HL-60/S4 treated with retinoic acid at 250 ng/mL for 4 days and 3 days (cell line): ENCODE data around the gene DDX23.

Experiments
- in situ Hi-C: fragments of 300-500 bp; cut with MboI; formaldehyde crosslinking; loops from 2 replicates; pipeline ENCODE4 v1.7.0; 2022; ENCODE audit warnings: low sequenced_read_pairs

Gene DDX23

DNA sequence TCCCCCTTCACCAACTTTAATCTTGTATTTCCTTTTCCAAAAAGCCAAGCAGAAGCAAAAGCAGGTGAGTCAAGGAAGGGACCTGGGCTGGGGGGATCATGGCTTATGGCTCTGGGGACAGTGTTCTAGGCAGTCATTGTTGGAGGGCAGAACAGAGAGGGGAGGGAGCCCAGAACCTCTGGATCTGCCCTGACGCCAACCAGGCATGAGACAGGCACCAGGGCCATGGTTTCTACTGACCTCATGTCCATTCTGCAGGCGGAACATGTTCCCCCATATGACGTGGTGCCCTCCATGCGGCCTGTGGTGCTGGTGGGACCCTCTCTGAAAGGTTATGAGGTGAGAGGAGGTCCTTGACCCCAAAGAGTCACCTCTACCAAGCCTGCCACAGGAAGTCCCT is 27.1 kb downstream of the DDX23 start:
- in situ Hi-C loops = no loop called here

DNA sequence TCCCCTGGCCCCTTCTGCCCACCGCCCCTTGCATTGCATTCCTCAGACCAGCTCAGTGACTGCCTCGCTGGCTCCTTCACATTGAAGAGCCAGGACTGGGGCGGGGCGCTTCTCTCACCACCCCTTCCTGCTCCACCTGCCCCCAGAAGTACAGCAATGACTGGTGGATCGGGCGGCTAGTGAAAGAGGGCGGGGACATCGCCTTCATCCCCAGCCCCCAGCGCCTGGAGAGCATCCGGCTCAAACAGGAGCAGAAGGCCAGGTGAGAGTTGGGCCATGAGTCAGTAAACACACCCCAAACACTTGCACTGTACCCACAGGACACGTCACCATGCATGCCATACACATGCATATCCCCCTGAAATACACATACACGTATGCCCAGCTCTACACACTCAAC is 27.9 kb downstream of the DDX23 start:
- in situ Hi-C loops = no loop called here

DNA sequence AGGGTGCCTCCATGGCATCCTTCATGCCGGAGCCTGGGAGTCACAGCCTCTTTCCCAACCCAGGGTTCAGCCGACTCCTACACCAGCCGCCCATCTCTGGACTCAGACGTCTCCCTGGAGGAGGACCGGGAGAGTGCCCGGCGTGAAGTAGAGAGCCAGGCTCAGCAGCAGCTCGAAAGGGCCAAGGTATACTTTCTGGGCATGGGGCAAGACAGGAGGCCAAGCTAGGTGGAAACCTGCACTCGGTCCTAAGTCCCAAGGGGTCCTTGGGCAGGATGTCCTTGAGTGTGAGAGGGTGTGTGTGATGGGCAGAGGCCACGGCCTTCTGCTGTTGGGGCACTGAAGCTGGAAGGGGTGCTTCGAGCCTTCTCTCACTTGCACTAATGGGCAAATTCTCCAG is 28.7 kb downstream of the DDX23 start:
- in situ Hi-C loops = no loop called here

DNA sequence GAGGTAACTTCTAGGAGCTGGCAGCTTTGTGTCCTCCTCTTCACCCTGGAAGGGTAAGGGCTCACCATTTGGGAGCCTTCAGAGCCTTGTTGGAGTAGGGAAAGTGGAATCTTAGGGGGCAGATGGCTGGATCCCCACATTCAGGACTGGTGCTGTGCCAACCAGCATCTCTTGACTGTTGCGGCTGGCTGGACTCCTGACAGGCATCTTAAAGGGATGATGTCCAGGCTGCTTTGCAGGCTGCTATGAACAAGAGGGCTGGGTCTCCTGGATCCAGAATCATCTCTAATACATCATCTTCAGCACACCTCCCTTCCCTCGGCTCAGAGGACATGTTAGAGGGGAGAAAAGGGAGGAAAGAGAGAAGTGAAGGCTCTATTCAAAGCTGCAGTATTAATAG is 29.3 kb downstream of the DDX23 start:
- in situ Hi-C loops = no loop called here

DNA sequence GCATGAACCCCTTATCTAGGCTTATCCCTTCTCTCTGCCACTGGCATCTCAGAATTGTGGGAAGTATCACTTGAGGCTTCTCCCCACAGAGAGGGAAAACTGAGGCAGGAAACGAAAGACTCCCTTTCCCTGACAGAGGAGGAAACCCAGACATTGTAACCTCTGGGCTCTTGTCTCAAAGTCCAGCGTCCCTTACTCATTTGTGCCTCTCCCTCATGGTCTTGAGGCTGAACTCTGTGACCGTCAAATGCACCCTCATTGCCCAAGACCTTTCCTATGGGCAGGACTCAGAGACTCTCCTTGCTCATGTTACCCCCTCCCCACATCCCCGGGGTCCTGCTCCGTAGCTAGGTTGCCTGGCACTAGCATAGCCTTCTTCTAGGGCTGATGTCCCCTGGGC is 29.8 kb downstream of the DDX23 start:
- in situ Hi-C loops = no loop called here

DNA sequence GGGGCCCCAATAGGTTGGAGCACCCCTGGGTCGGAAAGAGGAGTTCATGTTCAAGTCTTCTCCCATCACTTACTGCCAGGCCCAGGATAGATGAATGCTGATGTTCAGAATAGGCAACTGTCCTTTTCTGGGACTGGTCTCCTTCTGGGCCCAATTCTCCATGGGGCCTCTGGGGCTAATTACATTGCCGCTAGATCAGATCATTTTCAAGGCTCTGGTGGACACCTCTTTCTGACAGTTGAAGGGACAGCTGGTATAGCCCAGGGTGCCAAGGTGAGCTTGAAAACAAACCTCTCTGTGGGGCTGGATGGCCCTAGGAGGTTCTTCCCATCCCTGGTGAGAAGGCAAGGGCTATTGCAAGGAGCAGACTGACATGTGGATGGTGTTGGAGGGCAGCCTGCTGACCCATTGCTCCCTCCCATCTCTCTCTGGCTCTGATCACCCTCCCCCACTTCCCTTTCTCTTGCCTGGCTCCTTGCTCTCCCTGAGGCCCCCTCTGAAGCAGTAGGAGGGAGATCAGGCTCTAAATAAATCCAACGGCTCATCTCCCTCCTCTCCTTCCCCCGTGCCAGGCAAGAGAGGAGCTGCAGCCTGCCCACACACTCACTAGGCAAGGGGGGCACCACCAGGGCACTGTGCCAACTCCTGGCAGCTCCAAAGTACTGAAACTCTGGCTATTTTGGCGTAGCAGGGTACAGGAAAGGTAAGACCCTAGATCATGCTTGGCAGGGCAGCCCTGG is 31.8 kb downstream of the DDX23 start:
- in situ Hi-C loops = no loop called here

DNA sequence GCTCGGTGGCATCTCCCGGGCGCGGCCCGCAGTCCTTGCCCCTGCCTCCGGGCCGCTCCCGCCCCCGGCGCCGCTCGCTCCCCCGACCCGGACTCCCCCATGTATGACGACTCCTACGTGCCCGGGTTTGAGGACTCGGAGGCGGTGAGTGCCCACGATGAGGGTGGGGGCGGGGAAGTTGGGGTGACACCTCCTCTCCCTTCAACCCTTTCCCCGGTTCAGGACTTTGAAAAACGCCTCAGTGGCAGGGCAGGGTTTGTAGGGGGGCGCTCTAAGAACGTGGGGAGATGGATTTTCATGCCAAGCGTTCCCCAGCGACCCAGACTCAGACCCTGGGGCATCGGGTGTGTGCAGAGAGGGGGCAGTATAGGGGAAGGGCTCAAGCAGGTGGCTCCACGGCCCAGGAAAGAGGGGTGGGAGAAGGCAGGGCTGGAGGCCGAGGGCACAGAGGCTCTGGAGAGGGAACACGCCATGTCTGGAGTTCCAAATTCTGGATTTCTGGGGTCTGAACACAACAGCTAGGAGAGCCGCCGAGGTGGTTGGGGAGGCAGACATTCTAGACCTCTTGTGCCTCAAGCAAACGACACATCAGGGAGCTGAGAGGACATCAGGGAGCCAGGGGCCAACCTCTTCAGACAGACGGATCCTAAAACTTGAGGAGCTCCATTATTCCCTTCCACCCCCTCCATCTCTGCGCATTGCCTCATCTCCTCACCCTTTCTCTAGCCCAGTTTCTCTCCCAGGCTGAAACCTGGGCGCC is 33.0 kb downstream of the DDX23 start:
- in situ Hi-C loops = no loop called here

DNA sequence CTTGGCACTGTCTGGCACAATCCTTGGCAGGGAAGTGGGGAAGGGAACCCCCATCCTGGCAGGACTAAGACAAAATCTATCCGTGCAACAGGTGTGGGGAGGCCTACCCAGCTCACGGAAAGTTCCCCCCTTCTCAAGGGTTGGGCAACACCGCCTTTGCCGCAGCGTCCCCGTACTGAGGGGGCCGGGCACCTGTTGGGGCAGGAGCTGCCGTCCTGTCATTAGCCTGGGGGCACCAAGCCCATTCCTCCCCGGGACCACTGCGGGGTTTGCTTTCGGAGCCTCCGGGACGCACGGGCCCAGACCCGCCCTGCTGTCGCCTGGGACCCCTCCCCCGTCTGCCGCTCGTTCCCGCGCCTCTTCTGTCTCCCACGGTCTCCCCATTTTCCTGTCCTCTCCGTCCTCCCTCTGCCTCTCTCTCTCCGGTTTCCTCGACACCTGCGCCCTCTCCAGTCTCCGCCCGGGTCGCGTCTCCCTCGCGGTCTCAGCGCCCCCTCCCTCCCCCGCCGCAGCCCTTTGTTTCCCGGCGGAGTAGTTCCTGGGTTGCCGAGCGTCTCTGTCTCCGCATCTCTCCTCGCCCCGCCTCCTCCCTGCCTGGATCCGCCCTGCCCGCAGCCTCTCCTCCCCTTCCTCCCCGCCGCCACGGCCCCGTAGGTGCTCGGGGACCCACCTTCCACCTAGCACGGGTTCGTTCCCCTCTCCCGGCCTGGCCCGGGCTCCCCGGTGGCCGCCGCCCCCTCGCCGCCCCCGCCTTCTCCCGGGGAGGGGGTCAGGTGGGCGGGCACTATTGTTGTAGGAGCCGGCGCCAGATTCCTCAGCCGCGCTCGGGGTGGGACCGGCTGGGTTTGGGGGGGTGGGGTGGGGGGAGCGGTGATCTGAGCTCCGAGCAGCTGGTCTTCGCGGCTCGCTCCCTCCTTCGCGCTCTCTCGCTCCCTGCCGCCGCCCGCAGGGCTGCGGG is 33.8 kb downstream of the DDX23 start, which contains the start of gene CACNB3:
CACNB3 (plus strand) TSS at position 624 of the 958 bp plus-strand sequence. CDS start 434 bp downstream, outside the sequence.
- in situ Hi-C loops = no loop called here

DNA sequence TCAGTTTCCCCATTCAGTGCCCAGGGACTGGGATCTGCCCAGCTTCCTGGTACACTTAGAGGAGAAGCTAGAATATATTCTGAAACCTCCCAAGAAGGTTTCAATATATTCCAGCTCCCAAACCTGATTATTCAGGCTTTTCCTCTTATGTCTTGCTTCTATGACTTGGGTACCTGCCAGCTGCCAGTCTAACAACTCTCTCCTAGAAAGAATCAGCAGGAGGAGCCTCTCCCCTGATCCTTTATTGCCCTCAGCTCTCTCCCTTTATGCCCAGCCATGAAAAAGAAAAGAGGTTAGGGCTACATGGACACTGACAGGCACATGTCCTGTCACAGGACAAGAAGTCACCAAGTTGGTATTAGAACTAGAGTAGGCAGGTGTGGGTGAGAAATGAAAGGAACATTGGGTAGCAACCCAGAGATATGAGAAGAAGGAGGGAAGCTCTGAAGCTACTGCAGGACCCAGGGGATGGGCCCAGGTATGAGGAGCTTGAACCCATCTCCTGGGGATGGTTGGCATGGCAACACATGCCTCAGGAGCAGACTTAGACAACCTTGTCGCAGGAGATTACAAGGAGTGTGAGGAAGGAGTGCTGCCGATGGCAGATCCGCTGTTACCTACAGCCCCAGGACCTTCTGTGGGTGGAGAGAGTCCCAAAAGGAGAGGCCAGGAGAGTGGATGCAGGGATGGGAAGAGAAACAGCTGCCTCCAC is 35.7 kb downstream of the DDX23 start:
- in situ Hi-C loops = no loop called here

DNA sequence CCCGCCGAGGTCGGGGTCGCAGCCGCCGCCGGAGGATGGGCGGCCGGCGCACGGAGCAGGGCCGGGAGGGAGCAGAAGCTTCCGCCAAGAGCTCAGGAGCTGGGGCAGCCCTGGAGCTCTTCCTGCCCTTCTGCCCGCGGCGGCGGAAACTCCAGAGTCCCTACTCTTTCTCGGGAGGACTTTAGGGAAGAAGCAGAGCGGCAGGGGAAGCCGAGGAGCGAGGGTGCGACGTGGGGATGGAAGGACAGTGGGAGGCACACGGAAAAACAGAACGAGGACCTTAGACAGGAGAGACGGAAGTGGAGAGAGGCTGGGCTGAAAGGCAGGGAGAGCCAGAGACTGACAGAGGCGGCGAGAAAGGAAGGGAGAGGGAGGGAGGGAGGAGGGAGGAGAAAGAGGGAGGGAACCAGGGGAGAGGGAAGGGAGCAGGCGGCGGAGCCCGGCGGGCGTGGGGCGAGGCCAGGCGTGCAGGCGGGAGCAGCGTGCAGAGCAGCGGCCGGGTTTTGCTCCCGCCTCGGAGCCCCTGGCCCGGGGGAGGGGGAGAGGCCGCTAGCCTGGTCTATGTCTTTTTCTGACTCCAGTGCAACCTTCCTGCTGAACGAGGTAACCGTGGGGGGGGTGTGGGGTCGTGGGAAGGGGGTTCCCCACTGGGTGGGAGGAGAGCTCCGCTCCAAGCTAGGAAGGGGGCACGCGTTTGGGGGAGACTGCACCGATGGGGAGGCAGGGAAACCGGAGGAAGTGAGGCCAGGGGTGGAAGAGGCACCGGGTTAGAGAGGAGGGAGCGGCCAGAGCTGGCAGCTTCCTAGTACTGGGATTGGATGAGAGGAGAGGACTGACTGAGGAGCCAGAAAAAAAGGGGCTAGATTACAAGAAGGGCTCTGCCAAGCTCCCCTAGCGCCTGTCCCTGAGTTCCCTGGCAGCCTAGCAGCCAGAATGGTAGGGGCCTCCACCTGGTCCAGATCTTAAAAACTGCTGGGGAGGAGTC is 36.5 kb downstream of the DDX23 start:
- in situ Hi-C loops = no loop called here

DNA sequence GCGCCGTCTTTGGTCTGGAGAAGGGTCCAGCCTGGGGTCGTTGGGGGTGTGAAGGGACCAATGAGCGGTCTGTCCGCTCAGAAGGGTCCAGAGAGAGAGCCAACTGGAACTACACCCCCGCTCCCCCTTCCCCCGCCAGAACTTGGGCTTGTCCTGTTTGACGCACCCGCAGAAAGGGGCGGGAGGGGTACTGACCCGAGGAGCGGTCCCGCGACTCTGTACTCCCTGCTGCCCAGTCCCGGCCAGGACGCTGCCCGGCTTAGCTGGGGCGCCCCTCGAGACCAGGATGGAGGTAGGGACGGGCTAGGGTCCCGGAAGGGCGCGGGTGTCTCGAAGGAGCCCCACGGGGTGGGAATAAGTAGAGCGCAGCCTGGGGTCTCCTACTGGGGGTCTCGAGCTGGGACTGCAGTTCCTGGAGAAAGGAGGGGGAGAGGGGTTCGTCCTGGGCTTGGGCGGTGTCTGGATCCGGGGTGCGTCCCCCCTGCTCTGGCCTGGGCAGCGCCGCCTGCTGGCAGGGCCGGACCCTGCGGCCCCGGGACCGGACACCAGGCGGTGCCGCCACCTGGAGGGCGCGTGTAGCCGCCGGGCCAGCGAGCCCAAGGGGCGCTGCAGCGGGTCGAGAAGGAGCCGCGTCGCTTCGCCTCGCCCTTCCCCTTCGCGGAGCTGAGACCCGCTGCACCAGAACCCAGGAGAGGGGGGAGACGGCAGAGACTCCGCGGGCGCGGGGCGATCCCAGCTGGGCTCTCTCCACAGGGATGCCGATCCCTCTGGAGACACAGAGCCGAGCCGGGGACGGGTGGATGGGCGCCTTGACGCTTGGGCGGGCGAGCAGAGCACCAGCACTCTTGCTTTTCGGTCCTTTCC is 37.5 kb downstream of the DDX23 start:
- in situ Hi-C loops = no loop called here

DNA sequence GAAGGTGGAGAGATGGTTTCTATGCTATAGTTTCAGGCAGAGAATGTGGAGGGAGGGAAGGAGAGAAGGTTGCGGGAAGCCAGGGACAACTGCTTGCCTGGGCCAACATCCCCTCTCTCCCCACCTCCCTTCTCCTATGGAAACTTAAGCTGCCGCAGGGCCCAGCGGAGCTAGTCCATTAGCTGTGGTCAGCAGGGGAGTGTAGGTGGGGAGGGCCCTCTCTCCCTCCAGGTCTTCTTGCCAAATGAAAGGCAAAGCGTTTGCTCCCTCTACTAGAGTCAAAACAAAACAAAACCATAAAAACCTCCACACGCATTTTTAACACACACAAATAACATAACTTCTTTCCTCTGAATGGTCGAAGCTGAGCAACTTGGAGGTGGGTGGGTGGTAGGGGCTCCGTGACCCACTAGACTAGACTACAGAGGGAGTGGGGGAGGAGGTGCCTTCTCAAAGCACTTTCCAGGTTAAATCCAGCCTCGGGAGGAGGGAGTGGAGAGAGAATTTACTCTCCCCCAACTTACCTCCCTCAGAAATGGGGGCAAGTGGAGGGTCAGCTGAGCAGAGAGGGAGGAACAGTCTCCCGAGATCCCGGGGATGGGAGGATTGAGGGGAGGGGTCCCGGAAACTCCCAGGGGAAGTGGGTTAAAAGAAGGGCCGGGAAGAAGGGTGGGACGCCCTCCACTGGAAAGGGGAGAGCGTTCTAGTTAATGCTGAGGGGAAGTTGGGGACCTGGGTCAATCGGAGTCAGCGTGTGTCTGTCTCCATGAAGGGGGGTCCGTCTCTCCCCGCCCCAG is 38.3 kb downstream of the DDX23 start:
- in situ Hi-C loops = no loop called here

DNA sequence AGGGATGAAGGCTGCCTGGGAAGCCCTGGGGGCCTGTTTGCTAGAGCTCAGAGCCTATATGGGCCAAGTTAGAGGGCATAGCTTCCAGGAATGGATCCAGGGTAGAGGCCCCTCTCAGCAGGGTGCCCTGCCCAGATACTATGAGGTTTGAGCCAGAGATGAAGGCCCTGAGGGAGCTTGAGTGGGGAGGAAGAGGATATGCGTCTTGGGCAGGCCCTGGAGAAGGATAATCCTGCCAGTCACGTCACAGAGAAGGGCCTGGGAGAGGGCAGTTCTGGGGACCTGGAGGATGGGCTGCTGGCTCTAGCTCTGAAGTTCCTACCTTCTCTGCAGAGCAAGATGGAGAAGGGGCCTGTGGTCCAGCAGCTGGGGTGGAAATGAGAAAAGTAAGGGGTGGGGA is 39.6 kb downstream of the DDX23 start:
- in situ Hi-C loops = no loop called here

DNA sequence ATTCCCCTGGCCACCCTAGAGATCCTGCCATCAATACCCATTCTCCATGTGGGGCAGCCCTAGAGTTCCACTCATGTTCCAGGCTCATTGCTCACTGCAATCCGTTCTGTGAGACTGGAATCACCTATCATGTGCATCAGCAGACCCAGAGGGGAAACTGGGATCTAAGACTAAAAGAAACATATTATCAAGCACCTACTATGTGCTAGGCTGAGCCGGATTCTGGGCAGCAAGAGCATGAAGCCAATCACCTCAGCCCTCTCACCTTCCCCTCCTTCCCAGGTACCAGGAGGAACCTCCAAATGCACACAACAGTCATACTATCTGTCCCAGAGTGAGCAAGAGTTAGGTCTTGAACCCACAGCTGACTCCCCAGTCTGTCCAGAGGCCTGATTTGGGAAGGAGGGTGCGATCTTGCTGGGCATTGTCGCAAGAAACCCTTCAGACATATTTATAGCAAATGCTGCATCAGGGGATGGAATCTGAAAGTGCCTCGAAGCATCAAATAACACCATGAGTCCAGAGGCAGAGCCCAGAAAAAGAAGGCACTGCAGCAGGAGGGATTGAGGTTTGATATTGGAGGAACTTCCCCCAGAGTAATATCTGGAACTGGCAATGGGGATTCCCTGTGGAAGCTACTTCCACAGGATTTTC is 40.4 kb downstream of the DDX23 start:
- in situ Hi-C loops = no loop called here

DNA sequence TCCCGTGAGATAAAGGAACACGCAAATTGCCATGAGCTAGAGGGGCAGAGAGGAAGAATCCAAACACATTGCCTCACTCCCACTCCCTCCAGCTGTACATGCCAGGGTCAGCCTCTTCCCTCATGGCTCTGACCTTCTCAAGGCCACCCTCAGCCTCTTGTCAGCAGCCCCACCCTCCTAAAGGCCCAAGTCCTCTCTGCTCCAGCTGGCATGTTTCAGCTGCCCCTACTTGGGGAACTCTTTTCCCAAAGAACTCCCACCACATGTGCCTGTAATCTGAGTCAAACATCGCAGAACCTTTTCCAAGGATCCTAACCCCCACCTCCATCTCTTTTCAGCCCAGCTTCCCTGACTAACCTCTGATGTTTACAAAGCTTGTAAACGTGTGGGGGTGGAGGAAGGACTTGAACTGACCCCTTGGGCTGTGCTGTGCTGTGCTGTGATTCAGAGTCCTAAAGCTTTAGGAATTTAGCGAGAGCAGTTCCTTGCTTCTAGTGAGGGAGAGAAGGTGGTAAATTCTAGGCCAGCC is 41.0 kb downstream of the DDX23 start:
- in situ Hi-C loops = no loop called here

DNA sequence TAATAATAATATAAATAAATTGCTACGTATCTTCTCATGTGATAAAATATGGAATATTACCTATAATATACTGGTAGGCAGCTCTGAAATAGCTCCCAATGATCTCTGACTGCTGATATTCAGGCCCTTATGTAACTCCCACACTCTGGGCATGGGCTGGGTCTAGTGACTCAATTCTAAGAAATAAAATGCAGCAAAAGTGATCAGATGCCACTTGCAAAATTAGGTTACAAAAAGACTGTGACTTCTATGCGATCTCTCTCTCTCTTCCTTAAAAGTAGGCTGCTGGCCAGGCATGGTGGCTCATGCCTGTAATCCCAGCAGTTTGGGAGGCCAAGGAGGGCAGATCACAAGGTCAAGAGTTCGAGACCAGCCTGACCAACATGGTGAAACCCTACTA is 44.0 kb downstream of the DDX23 start:
- in situ Hi-C loops = no loop called here

DNA sequence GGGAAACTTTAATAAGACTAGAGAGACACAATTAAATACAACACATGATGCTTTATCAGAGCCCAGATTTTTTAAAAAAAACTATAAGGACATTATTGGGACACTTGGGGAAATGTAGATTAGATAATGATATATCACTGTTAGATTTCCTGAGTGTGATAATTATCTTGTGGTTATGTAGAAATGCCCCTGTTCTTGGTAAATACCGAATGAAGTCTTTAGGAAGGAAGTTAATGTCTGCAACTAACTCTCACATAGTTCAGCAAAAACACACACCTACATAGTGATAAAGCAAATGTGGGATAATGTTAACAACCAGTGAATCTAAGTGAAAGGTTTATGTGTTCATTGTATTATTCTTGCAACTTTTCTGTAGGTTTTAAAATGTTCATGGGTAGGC is 48.3 kb downstream of the DDX23 start:
- in situ Hi-C loops = no loop called here
